ENCODE data around the gene GABARAPL2.
"Not testable (repeated sequence)": the region's sequence is repeated elsewhere in the genome, so short reads cannot be mapped to it uniquely, and the experiment has no call there.

- not testable (repeated sequence) for TF ChIP-seq CTCF, ZSCAN5A, SP3 (tag by site-specific recombination; IDR thresholded peaks at IDR 0.05)
Measured at GRCh38 chr16:75542462-75542861, 23.7 kb upstream of the GABARAPL2 start.

All from HEK293 (cell line).